HG02973 (cell line): Measurements from ENCODE around the gene RCSD1.
"Not testable (repeated sequence)": the region's sequence is repeated elsewhere in the genome, so short reads cannot be mapped to it uniquely, and the experiment has no call there.

Experiments
- ATAC-seq: cut with Tn5 transposase; IDR thresholded peaks from one replicate; pipeline ENCODE4 v1.9.1; 2021; ENCODE audit warnings: moderate library complexity; ENCODE audit not compliant: unreplicated experiment

Gene RCSD1

GRCh38 chr1:167710836-167711235, 80.8 kb downstream of the RCSD1 start:
- no peak for ATAC-seq

- ATAC-seq: no peak
Measured at GRCh38 chr1:167711797-167712196, 81.8 kb downstream of the RCSD1 start.

GRCh38 chr1:167713330-167714081, 83.5 kb downstream of the RCSD1 start:
- no peak for ATAC-seq

GRCh38 chr1:167714098-167714438, 84.0 kb downstream of the RCSD1 start:
- ATAC-seq: peak; percentile 49

GRCh38 chr1:167714439-167715156, 84.6 kb downstream of the RCSD1 start:
- peak; percentile 49 for ATAC-seq

GRCh38 chr1:167715157-167715999, 85.3 kb downstream of the RCSD1 start:
- peak; percentile 42 for ATAC-seq

- no peak for ATAC-seq
Measured at GRCh38 chr1:167716000-167716271, 85.9 kb downstream of the RCSD1 start.

- no peak for ATAC-seq
Measured at GRCh38 chr1:167717351-167717750, 87.3 kb downstream of the RCSD1 start.

- ATAC-seq: no peak
Measured at GRCh38 chr1:167718914-167719691, 89.1 kb downstream of the RCSD1 start.

- not testable (repeated sequence) for ATAC-seq
Measured at GRCh38 chr1:167719715-167720421, 89.8 kb downstream of the RCSD1 start.

GRCh38 chr1:167720965-167721616, 91.1 kb downstream of the RCSD1 start:
- peak; percentile 8 for ATAC-seq

- peak; percentile 94 for ATAC-seq
Measured at GRCh38 chr1:167721617-167722151, 91.7 kb downstream of the RCSD1 start, which contains the start of gene MPZL1. TSS of gene MPZL1 (plus strand) at chr1:167721982. CDS start at chr1:167722152, 170 bp downstream.

- peak; percentile 29 for ATAC-seq
Measured at GRCh38 chr1:167722152-167722869, 92.3 kb downstream of the RCSD1 start.

GRCh38 chr1:167722870-167723251, 92.8 kb downstream of the RCSD1 start:
- ATAC-seq: no peak

GRCh38 chr1:167723707-167724323, 93.8 kb downstream of the RCSD1 start:
- no peak for ATAC-seq

GRCh38 chr1:167726008-167726407, 96.0 kb downstream of the RCSD1 start:
- ATAC-seq: no peak

GRCh38 chr1:167728818-167729410, 98.9 kb downstream of the RCSD1 start:
- ATAC-seq: no peak

- no peak for ATAC-seq
Measured at GRCh38 chr1:167734227-167734626, 104.2 kb downstream of the RCSD1 start.
